ENCODE measurements around the gene OR6J1.

DNA sequence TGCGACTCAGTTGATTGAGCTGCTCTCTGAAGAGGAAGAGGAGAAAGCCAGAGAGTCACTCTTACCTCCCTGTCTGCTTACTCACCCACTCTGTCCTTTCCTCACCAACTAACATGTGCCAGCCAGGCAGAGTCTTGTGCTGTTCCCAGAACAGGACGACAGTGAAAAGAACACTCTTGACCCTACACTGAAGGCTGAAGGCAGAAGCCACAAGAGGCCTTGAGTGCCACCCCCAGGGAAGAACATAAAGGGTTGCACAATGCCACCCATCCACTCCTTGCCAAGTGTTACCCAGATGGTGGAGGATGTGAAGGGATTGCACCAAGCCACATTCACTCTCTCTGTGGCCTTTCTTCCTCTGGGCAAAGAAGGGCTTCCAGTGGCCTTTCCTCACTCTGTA is 33.2 kb downstream of the OR6J1 start:
- TF ChIP-seq, protein P1, sequence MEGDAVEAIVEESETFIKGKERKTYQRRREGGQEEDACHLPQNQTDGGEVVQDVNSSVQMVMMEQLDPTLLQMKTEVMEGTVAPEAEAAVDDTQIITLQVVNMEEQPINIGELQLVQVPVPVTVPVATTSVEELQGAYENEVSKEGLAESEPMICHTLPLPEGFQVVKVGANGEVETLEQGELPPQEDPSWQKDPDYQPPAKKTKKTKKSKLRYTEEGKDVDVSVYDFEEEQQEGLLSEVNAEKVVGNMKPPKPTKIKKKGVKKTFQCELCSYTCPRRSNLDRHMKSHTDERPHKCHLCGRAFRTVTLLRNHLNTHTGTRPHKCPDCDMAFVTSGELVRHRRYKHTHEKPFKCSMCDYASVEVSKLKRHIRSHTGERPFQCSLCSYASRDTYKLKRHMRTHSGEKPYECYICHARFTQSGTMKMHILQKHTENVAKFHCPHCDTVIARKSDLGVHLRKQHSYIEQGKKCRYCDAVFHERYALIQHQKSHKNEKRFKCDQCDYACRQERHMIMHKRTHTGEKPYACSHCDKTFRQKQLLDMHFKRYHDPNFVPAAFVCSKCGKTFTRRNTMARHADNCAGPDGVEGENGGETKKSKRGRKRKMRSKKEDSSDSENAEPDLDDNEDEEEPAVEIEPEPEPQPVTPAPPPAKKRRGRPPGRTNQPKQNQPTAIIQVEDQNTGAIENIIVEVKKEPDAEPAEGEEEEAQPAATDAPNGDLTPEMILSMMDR (IDR thresholded peaks at IDR 0.05; ENCODE audit: low read depth, low read length, missing input control) = no peak
- TF ChIP-seq NR2F2 (IDR thresholded peaks at IDR 0.05) = no peak
